ENCODE results near the gene ANKLE1. TPM values are rescaled to one million over a fixed set of nuclear protein-coding genes. Genes with fewer than 3 reads are reported as not detected.
"Not testable (repeated sequence)": the region's sequence is repeated elsewhere in the genome, so short reads cannot be mapped to it uniquely, and the experiment has no call there.

ANKLE1 gene
- total RNA-seq, 3 donors from 2014 or later: 0.23 to 1.9 (median 0.80) TPM

- intact Hi-C loops (cut with DNase I, micrococcal nuclease): no loop called here
- Histone ChIP-seq H3K36me3 (ENCODE audit: low read depth) (peaks cover 5% of the 10 kb centered on the region), H3K9me3 (no peaks in the 10 kb centered on the region), H3K4me3 (peak overlapping the region; percentile 66), H3K4me1 (ENCODE audit: low read depth) (peaks cover 7% of the 10 kb centered on the region)
- DNase-seq: no peak
- no peak for ATAC-seq
- TF ChIP-seq CTCF (IDR thresholded peaks at IDR 0.05): no peak
These were observed 15.1 kb upstream of the ANKLE1 start for GRCh38 chr19:17266589-17266974.

- H3K9me3 ChIP-seq: no peaks in the 10 kb centered on the region
- TF ChIP-seq CTCF (IDR thresholded peaks at IDR 0.05): no peak
- intact Hi-C loops (cut with DNase I, micrococcal nuclease): no loop called here
These were observed 14.5 kb upstream of the ANKLE1 start, which contains the start of gene BABAM1 for GRCh38 chr19:17266975-17267788. Gene BABAM1, plus strand, starts transcription at chr19:17267443. Its CDS starts 1,364 bp downstream, at chr19:17268807.

GRCh38 chr19:17268754-17269153 lies 12.9 kb upstream of the ANKLE1 start:
- no peak for TF ChIP-seq CTCF (IDR thresholded peaks at IDR 0.05)
- Histone ChIP-seq H3K9me3 (no peaks in the 10 kb centered on the region), H3K4me3 (no peak overlapping the region), H3K4me1 (ENCODE audit: low read depth) (peaks cover 7% of the 10 kb centered on the region), H3K36me3 (ENCODE audit: low read depth) (peaks cover 5% of the 10 kb centered on the region)
- ATAC-seq (no peak), DNase-seq (no peak)
- intact Hi-C loops (cut with DNase I, micrococcal nuclease): no loop called here

More at GRCh38 chr19:17266975-17267788, 14.5 kb upstream of the ANKLE1 start, which contains the start of gene BABAM1:
- Histone ChIP-seq H3K36me3 (ENCODE audit: low read depth) (peaks cover 5% of the 10 kb centered on the region), H3K4me3 (peak within 1 kb of the TSS; percentile 66), H3K4me1 (ENCODE audit: low read depth) (peaks cover 7% of the 10 kb centered on the region)
- DNase-seq: peak; percentile 92 to 98 (median 93)
- peak; percentile 98 for ATAC-seq

GRCh38 chr19:17274892-17275291 lies 6.8 kb upstream of the ANKLE1 start:
- H3K4me3 ChIP-seq; H3K4me1 ChIP-seq (ENCODE audit: low read depth); intact Hi-C loops (cut with DNase I, micrococcal nuclease); ATAC-seq; H3K9me3 ChIP-seq; DNase-seq; H3K36me3 ChIP-seq (ENCODE audit: low read depth): not testable (repeated sequence)

GRCh38 chr19:17275441-17276175 lies 6.1 kb upstream of the ANKLE1 start:
- H3K4me3 ChIP-seq: no peak overlapping the region
- intact Hi-C loops (cut with DNase I, micrococcal nuclease): no loop called here
- ATAC-seq: no peak
- no peaks in the 10 kb centered on the region for H3K4me1 ChIP-seq (ENCODE audit: low read depth)
- no peak for TF ChIP-seq CTCF (IDR thresholded peaks at IDR 0.05)
- H3K9me3 ChIP-seq: no peaks in the 10 kb centered on the region
- no peak for DNase-seq
- H3K36me3 ChIP-seq (ENCODE audit: low read depth): no peaks in the 10 kb centered on the region

GRCh38 chr19:17279436-17279835 lies 2.3 kb upstream of the ANKLE1 start:
- no peaks in the 10 kb centered on the region for H3K36me3 ChIP-seq (ENCODE audit: low read depth)
- no peak for DNase-seq
- intact Hi-C loops (cut with DNase I, micrococcal nuclease): no loop called here
- no peak overlapping the region for H3K4me3 ChIP-seq
- no peak for TF ChIP-seq CTCF (IDR thresholded peaks at IDR 0.05)
- H3K4me1 ChIP-seq (ENCODE audit: low read depth): peaks cover 15% of the 10 kb centered on the region
- ATAC-seq: no peak
- no peaks in the 10 kb centered on the region for H3K9me3 ChIP-seq

All from mucosa of descending colon (tissue), 3 donors.